H9 (cell line): Measurements from ENCODE around the gene ICAM2. TPM values are rescaled to one million over a fixed set of nuclear protein-coding genes. Genes with fewer than 3 reads are reported as not detected.

ENCODE experiments used
- DNase-seq: peaks from one replicate; pipeline ENCODE4 v3.0.0-alpha.2; 2017
- H2AFZ ChIP-seq: one replicate; pipeline ENCODE4 v1.6.1; 2013; ENCODE audit warnings: mild to moderate bottlenecking, low read length, control low read depth, moderate library complexity
- H2AK5ac ChIP-seq: 2 replicates; pipeline ENCODE4 v1.6.1; 2013; ENCODE audit warnings: low read length, control low read depth, mixed read lengths; ENCODE audit not compliant: insufficient read length
- H2BK120ac ChIP-seq: one replicate; pipeline ENCODE4 v1.6.1; 2013; ENCODE audit warnings: low read depth, mild to moderate bottlenecking, low read length, control low read depth, inconsistent platforms; ENCODE audit not compliant: poor library complexity, severe bottlenecking
- H2BK12ac ChIP-seq: 2 replicates; pipeline ENCODE4 v1.6.1; 2013; ENCODE audit warnings: low read length, control low read depth, mixed read lengths, low read depth; ENCODE audit not compliant: insufficient read length
- H2BK15ac ChIP-seq: 2 replicates; pipeline ENCODE4 v1.6.1; 2013; ENCODE audit warnings: low read depth, low read length, control low read depth
- H2BK20ac ChIP-seq: one replicate; pipeline ENCODE4 v1.6.1; 2013; ENCODE audit warnings: low read depth, mild to moderate bottlenecking, low read length, control low read depth, inconsistent platforms; ENCODE audit not compliant: poor library complexity, severe bottlenecking
- H2BK5ac ChIP-seq: 2 replicates; pipeline ENCODE4 v1.6.1; 2013; ENCODE audit warnings: low read length, control low read depth, mixed read lengths; ENCODE audit not compliant: insufficient read length
- H3K14ac ChIP-seq: 2 replicates; pipeline ENCODE4 v1.6.1; 2013; ENCODE audit warnings: low read length, control low read depth; ENCODE audit not compliant: insufficient read depth
- H3K18ac ChIP-seq: 2 replicates; pipeline ENCODE4 v1.6.1; 2013; ENCODE audit warnings: low read depth, mild to moderate bottlenecking, mixed read lengths, low read length, control low read depth; ENCODE audit not compliant: insufficient read length
- H3K23ac ChIP-seq: 2 replicates; pipeline ENCODE4 v1.6.1; 2013; ENCODE audit warnings: low read length, control low read depth, mixed read lengths, low read depth; ENCODE audit not compliant: insufficient read length
- H3K23me2 ChIP-seq: 2 replicates; pipeline ENCODE4 v1.6.1; 2013; ENCODE audit warnings: low read depth, mild to moderate bottlenecking, mixed read lengths, low read length, control low read depth; ENCODE audit not compliant: insufficient read length, poor library complexity, severe bottlenecking
- H3K27ac ChIP-seq: 2 replicates; pipeline ENCODE4 v1.5.1; 2013; ENCODE audit warnings: low read length, control low read depth, mixed read lengths, low read depth; ENCODE audit not compliant: insufficient read length
- H3K27me3 ChIP-seq: 2 replicates; pipeline ENCODE4 v1.6.1; 2013; ENCODE audit warnings: low read length, control low read depth, inconsistent platforms; ENCODE audit not compliant: insufficient read depth
- H3K4ac ChIP-seq: 2 replicates; pipeline ENCODE4 v1.6.1; 2013; ENCODE audit warnings: low read depth, mild to moderate bottlenecking, control low read depth, inconsistent platforms, low read length, moderate library complexity
- H3K4me1 ChIP-seq: 2 replicates; pipeline ENCODE4 v1.6.1; 2013; ENCODE audit warnings: low read length, control low read depth, inconsistent platforms; ENCODE audit not compliant: insufficient read depth
- H3K4me2 ChIP-seq: 2 replicates; pipeline ENCODE4 v1.6.1; 2013; ENCODE audit warnings: low read length, control low read depth, mixed read lengths; ENCODE audit not compliant: insufficient read length, insufficient read depth
- H3K56ac ChIP-seq: 2 replicates; pipeline ENCODE4 v1.6.1; 2013; ENCODE audit warnings: low read depth, mild to moderate bottlenecking, mixed read lengths, low read length, control low read depth; ENCODE audit not compliant: insufficient read length
- H3K79me1 ChIP-seq: 2 replicates; pipeline ENCODE4 v1.6.1; 2013; ENCODE audit warnings: low read depth, mild to moderate bottlenecking, moderate library complexity, low read length, control low read depth, inconsistent platforms; ENCODE audit not compliant: insufficient read depth, poor library complexity, severe bottlenecking
- H3K79me2 ChIP-seq: 2 replicates; pipeline ENCODE4 v1.6.1; 2013; ENCODE audit warnings: low read length, control low read depth, inconsistent platforms; ENCODE audit not compliant: insufficient read depth
- H3K9ac ChIP-seq: 2 replicates; pipeline ENCODE4 v1.6.1; 2013; ENCODE audit warnings: low read length, control low read depth, mixed read lengths; ENCODE audit not compliant: insufficient read length; ENCODE audit errors: extremely low read depth
- H3K9me3 ChIP-seq: one replicate; pipeline ENCODE4 v1.6.1; 2013; ENCODE audit warnings: low read depth, low read length, inconsistent platforms; ENCODE audit not compliant: control insufficient read depth
- H3T11ph ChIP-seq: one replicate; pipeline ENCODE4 v1.6.1; 2013; ENCODE audit warnings: mild to moderate bottlenecking, low read length, control low read depth, inconsistent platforms
- H4K20me1 ChIP-seq: one replicate; pipeline ENCODE4 v1.6.1; 2013; ENCODE audit not compliant: control insufficient read depth, insufficient read length, insufficient read depth
- H4K5ac ChIP-seq: 2 replicates; pipeline ENCODE4 v1.6.1; 2013; ENCODE audit warnings: low read depth, mild to moderate bottlenecking, mixed read lengths, low read length, control low read depth; ENCODE audit not compliant: insufficient read length
- H4K8ac ChIP-seq: replicated peaks from 2 replicates; pipeline ENCODE4 v1.6.1; 2013; ENCODE audit warnings: low read length, control low read depth, mixed read lengths, low read depth; ENCODE audit not compliant: insufficient read length
- H4K91ac ChIP-seq: 2 replicates; pipeline ENCODE4 v1.6.1; 2013; ENCODE audit warnings: low read depth, mild to moderate bottlenecking, moderate library complexity, mixed read lengths, low read length, control low read depth; ENCODE audit not compliant: insufficient read length
- H3K27ac Mint-ChIP-seq, 3 experiments: 2 replicates in 2 of 3; 3 replicates in 1 of 3; pipeline ENCODE4 v1.8.0; 2020 to 2021; ENCODE audit warnings: mixed read lengths in 3 of 3, mild to moderate bottlenecking in 1 of 3, moderate library complexity in 1 of 3
- H3K27me3 Mint-ChIP-seq: 2 replicates; pipeline ENCODE4 v1.8.0; 2021; ENCODE audit warnings: low read depth, mild to moderate bottlenecking, moderate library complexity, mixed read lengths
- H3K36me3 Mint-ChIP-seq, 3 experiments: 2 replicates in 2 of 3; 3 replicates in 1 of 3; pipeline ENCODE4 v1.8.0; 2020 to 2021; ENCODE audit warnings: low read depth in 3 of 3, mixed read lengths in 3 of 3; ENCODE audit not compliant: insufficient read depth in 1 of 3
- H3K4me1 Mint-ChIP-seq, 2 experiments: 2 replicates each; pipeline ENCODE4 v1.8.0; 2020; ENCODE audit warnings: mixed read lengths in 2 of 2
- H3K4me3 Mint-ChIP-seq, 2 experiments: 2 replicates in 1 of 2; 3 replicates in 1 of 2; pipeline ENCODE4 v1.8.0; 2020 to 2021; ENCODE audit warnings: mild to moderate bottlenecking in 2 of 2, mixed read lengths in 2 of 2, moderate library complexity in 1 of 2
- H3K9me3 Mint-ChIP-seq, 2 experiments: 2 replicates in 1 of 2; 3 replicates in 1 of 2; pipeline ENCODE4 v1.8.0; 2020; ENCODE audit warnings: mild to moderate bottlenecking in 2 of 2, mixed read lengths in 2 of 2, moderate library complexity in 1 of 2
- WGBS: extraction: QIAGEN DNeasy Blood & Tissue Kit; methylation state at CpG from one replicate; pipeline ENCODE4 v1.1.7; 2013; ENCODE audit warnings: missing lambda C conversion rate, low lambda C conversion rate, mixed read lengths; ENCODE audit not compliant: insufficient read length; ENCODE audit errors: extremely low coverage; 5-methylcytosine and 5-hydroxymethylcytosine counted together
- total RNA-seq: library from RNA; stranded (reverse); gene quantifications from 2 replicates; pipeline ENCODE4 v1.2.1, GENCODE V29; 2021
- TF ChIP-seq, protein P1 (sequence below): fragments of 200-600 bp; sonication (generic); conservative IDR thresholded peaks from 3 replicates; pipeline ENCODE4 v1.8.0; 2021; ENCODE audit warnings: antibody characterized with exemption, mild to moderate bottlenecking

The ICAM2 gene
- total RNA-seq, 1 experiment from 2014 or later = 0.28 TPM

GRCh38 chr17:63966646-63967264 lies 53.7 kb downstream of the ICAM2 start:
- no peaks in the 10 kb centered on the region for H3K79me1 ChIP-seq
- H2AK5ac ChIP-seq = no peak overlapping the region
- no peak overlapping the region for H3K56ac ChIP-seq
- Mint-ChIP-seq H3K9me3 (no peaks in the 10 kb centered on the region; a peak in 1 of 5 replicates), H3K4me1 (peaks cover 10% of the 10 kb centered on the region in 2 experiments), H3K4me3 (no peak overlapping the region), H3K27ac (no peak overlapping the region), H3K36me3 (no peaks in the 10 kb centered on the region), H3K27me3 (peaks cover 4% of the 10 kb centered on the region; the same call in 1 of the 2 replicates)
- no peak overlapping the region for H2BK120ac ChIP-seq
- H3K4ac ChIP-seq = no peak overlapping the region
- no peak overlapping the region for H2BK12ac ChIP-seq
- H3K18ac ChIP-seq = no peak overlapping the region
- H3K79me2 ChIP-seq = no peaks in the 10 kb centered on the region
- no peak overlapping the region for H3T11ph ChIP-seq
- H2BK20ac ChIP-seq = no peak overlapping the region
- H3K4me1 ChIP-seq = no peaks in the 10 kb centered on the region
- no peak overlapping the region for H3K27ac ChIP-seq
- H4K20me1 ChIP-seq = no peaks in the 10 kb centered on the region
- no peak overlapping the region for H3K14ac ChIP-seq
- H3K9ac ChIP-seq = no peak overlapping the region
- no peak overlapping the region for H4K91ac ChIP-seq
- no peaks in the 10 kb centered on the region for H3K27me3 ChIP-seq
- H2AFZ ChIP-seq = no peak overlapping the region
- H2BK5ac ChIP-seq = no peak overlapping the region
- WGBS = no CpG with 5 or more reads among the region's 11 CpGs
- TF ChIP-seq, protein P1, sequence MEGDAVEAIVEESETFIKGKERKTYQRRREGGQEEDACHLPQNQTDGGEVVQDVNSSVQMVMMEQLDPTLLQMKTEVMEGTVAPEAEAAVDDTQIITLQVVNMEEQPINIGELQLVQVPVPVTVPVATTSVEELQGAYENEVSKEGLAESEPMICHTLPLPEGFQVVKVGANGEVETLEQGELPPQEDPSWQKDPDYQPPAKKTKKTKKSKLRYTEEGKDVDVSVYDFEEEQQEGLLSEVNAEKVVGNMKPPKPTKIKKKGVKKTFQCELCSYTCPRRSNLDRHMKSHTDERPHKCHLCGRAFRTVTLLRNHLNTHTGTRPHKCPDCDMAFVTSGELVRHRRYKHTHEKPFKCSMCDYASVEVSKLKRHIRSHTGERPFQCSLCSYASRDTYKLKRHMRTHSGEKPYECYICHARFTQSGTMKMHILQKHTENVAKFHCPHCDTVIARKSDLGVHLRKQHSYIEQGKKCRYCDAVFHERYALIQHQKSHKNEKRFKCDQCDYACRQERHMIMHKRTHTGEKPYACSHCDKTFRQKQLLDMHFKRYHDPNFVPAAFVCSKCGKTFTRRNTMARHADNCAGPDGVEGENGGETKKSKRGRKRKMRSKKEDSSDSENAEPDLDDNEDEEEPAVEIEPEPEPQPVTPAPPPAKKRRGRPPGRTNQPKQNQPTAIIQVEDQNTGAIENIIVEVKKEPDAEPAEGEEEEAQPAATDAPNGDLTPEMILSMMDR = no peak
- no peak overlapping the region for H3K4me2 ChIP-seq
- H2BK15ac ChIP-seq = no peak overlapping the region
- no peak for DNase-seq
- no peak overlapping the region for H4K5ac ChIP-seq
- no peaks in the 10 kb centered on the region for H3K9me3 ChIP-seq
- no peak overlapping the region for H3K23ac ChIP-seq
- no peak overlapping the region for H4K8ac ChIP-seq
- peaks cover 3% of the 10 kb centered on the region for H3K23me2 ChIP-seq
